ENCODE results near the gene FAM111A. TPM values are rescaled to one million over a fixed set of nuclear protein-coding genes. Genes with fewer than 3 reads are reported as not detected.
"Not testable (repeated sequence)": the region's sequence is repeated elsewhere in the genome, so short reads cannot be mapped to it uniquely, and the experiment has no call there.

The FAM111A gene
- polyA plus RNA-seq, 1 donor (not counting 4 experiments of a cell fraction or from before 2014, with no cell fraction given), result 21.0 TPM

DNA sequence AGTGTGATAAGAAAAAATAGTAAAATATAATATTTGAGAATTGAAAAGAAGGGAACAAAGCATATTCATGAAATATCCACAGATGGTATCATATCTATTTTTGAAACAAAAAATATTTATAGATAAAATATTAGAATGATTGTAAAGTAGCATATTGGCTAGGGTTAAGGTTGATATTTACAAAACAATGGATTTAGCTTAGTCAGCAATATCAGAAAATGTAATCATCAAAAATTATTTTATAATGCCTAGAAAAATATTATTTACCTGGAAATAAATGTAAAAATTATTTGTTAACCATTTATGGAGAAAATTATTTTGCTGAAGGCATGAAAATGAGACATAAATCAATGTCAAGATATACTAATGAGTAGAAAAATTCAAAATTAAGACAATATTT, 22.8 kb upstream of the FAM111A start:
- H3K9ac ChIP-seq (ENCODE audit: control insufficient read depth, extremely low read depth, insufficient read depth, low read length), result no peak overlapping the region
- no peak overlapping the region for H3K4me2 ChIP-seq (ENCODE audit: control insufficient read depth, extremely low read depth, insufficient read depth, low read depth, low read length)
- peaks cover 6% of the 10 kb centered on the region for H3K4me1 ChIP-seq (ENCODE audit: control insufficient read depth, extremely low read depth, insufficient read depth, low read length)
- H2AFZ ChIP-seq (ENCODE audit: control insufficient read depth, low read length), result no peak overlapping the region
- H3K27ac ChIP-seq (ENCODE audit: control insufficient read depth, insufficient read depth, low read length), result no peak overlapping the region
- FAIRE-seq, result no peak
- no peaks in the 10 kb centered on the region for H3K27me3 ChIP-seq (ENCODE audit: control insufficient read depth, extremely low read depth, insufficient read depth, low read length)
- H3K9me1 ChIP-seq (ENCODE audit: control insufficient read depth, extremely low read depth, insufficient read depth, low read length), result peaks cover 2% of the 10 kb centered on the region
- no peaks in the 10 kb centered on the region for H3K36me3 ChIP-seq (ENCODE audit: control insufficient read depth in 2 of 2, extremely low read depth in 1 of 2, insufficient read depth in 2 of 2, low read length in 2 of 2)
- H4K20me1 ChIP-seq (ENCODE audit: control insufficient read depth, extremely low read depth, insufficient read depth, low read length), result no peaks in the 10 kb centered on the region
- DNase-seq (ENCODE audit: low read depth, low spot score), result no peak
- no peaks in the 10 kb centered on the region for H3K9me3 ChIP-seq (ENCODE audit: control insufficient read depth, low read depth, low read length)
- no peak overlapping the region for H3K4me3 ChIP-seq (ENCODE audit: control insufficient read depth in 2 of 3, extremely low read depth in 1 of 3, insufficient read depth in 2 of 3, low read depth in 1 of 3, low read length in 3 of 3)
- TF ChIP-seq EZH2 (IDR thresholded peaks at IDR 0.05; ENCODE audit: low read length), result no peak
- TF ChIP-seq, protein P1, sequence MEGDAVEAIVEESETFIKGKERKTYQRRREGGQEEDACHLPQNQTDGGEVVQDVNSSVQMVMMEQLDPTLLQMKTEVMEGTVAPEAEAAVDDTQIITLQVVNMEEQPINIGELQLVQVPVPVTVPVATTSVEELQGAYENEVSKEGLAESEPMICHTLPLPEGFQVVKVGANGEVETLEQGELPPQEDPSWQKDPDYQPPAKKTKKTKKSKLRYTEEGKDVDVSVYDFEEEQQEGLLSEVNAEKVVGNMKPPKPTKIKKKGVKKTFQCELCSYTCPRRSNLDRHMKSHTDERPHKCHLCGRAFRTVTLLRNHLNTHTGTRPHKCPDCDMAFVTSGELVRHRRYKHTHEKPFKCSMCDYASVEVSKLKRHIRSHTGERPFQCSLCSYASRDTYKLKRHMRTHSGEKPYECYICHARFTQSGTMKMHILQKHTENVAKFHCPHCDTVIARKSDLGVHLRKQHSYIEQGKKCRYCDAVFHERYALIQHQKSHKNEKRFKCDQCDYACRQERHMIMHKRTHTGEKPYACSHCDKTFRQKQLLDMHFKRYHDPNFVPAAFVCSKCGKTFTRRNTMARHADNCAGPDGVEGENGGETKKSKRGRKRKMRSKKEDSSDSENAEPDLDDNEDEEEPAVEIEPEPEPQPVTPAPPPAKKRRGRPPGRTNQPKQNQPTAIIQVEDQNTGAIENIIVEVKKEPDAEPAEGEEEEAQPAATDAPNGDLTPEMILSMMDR (optimal IDR thresholded peaks at IDR 0.05 in 1 of 3, IDR thresholded peaks at IDR 0.05 in 1 of 3, conservative IDR thresholded peaks at IDR 0.05 in 1 of 3; ENCODE audit: extremely low read depth in 1 of 3, insufficient read depth in 2 of 3, low read length in 3 of 3), result no peak
- no peaks in the 10 kb centered on the region for H3K79me2 ChIP-seq (ENCODE audit: control insufficient read depth, insufficient read depth, low read length)
- dilution Hi-C loops (cut with MboI; ENCODE audit: extremely low pct_ligation_motif_present, low sequenced_read_pairs), result no loop called here

GRCh38 chr11:59135648-59136461, 6.8 kb upstream of the FAM111A start:
- Histone ChIP-seq H3K4me2 (ENCODE audit: control insufficient read depth, extremely low read depth, insufficient read depth, low read depth, low read length) (peak overlapping the region; percentile 42), H3K27ac (ENCODE audit: control insufficient read depth, insufficient read depth, low read length) (no peak overlapping the region), H3K9ac (ENCODE audit: control insufficient read depth, extremely low read depth, insufficient read depth, low read length) (no peak overlapping the region), H3K36me3 (ENCODE audit: control insufficient read depth in 2 of 2, extremely low read depth in 1 of 2, insufficient read depth in 2 of 2, low read length in 2 of 2) (peaks cover 0 to 6% of the 10 kb centered on the region in 2 experiments), H2AFZ (ENCODE audit: control insufficient read depth, low read length) (peak overlapping the region; percentile 75), H3K9me1 (ENCODE audit: control insufficient read depth, extremely low read depth, insufficient read depth, low read length) (no peaks in the 10 kb centered on the region), H3K79me2 (ENCODE audit: control insufficient read depth, insufficient read depth, low read length) (peaks cover under 1% of the 10 kb centered on the region), H3K4me3 (ENCODE audit: control insufficient read depth in 2 of 3, extremely low read depth in 1 of 3, insufficient read depth in 2 of 3, low read depth in 1 of 3, low read length in 3 of 3) (peak overlapping the region in 1 of 3 experiments; percentile 29), H3K9me3 (ENCODE audit: control insufficient read depth, low read depth, low read length) (no peaks in the 10 kb centered on the region), H3K27me3 (ENCODE audit: control insufficient read depth, extremely low read depth, insufficient read depth, low read length) (no peaks in the 10 kb centered on the region), H3K4me1 (ENCODE audit: control insufficient read depth, extremely low read depth, insufficient read depth, low read length) (no peaks in the 10 kb centered on the region), H4K20me1 (ENCODE audit: control insufficient read depth, extremely low read depth, insufficient read depth, low read length) (no peaks in the 10 kb centered on the region)
- FAIRE-seq, result peak; percentile 64
- dilution Hi-C loops (cut with MboI; ENCODE audit: extremely low pct_ligation_motif_present, low sequenced_read_pairs), result no loop called here
- no peak for TF ChIP-seq EZH2 (IDR thresholded peaks at IDR 0.05; ENCODE audit: low read length)
- TF ChIP-seq, protein P1 (optimal IDR thresholded peaks at IDR 0.05 in 1 of 3, IDR thresholded peaks at IDR 0.05 in 1 of 3, conservative IDR thresholded peaks at IDR 0.05 in 1 of 3; ENCODE audit: extremely low read depth in 1 of 3, insufficient read depth in 2 of 3, low read length in 3 of 3), result peak; percentile 97 to 99 (median 98)
- no peak for DNase-seq (ENCODE audit: low read depth, low spot score)

DNA sequence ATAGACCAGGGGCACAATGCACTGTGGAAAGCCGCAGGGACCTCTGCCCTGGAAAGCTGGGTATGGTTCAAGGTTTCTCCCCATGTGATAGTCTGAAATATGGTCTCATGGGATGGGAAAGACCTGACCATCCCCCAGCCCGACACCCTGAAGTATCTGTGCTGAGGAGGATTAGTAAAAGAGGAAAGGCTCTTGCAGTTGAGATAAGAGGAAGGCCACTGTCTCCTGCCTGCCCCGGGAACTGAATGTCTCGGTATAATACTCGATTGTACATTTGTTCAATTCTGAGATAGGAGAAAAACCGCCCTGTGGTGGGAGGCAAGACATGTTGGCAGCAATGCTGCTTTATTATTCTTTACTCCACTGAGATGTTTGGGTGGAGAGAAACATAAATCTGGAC, 6.1 kb upstream of the FAM111A start:
- H3K4me1 ChIP-seq (ENCODE audit: control insufficient read depth, extremely low read depth, insufficient read depth, low read length); dilution Hi-C loops (cut with MboI; ENCODE audit: extremely low pct_ligation_motif_present, low sequenced_read_pairs); H3K27ac ChIP-seq (ENCODE audit: control insufficient read depth, insufficient read depth, low read length); H3K9me3 ChIP-seq (ENCODE audit: control insufficient read depth, low read depth, low read length); DNase-seq (ENCODE audit: low read depth, low spot score); H3K4me3 ChIP-seq (ENCODE audit: control insufficient read depth in 2 of 3, extremely low read depth in 1 of 3, insufficient read depth in 2 of 3, low read depth in 1 of 3, low read length in 3 of 3); H3K36me3 ChIP-seq (ENCODE audit: control insufficient read depth in 2 of 2, extremely low read depth in 1 of 2, insufficient read depth in 2 of 2, low read length in 2 of 2); H3K4me2 ChIP-seq (ENCODE audit: control insufficient read depth, extremely low read depth, insufficient read depth, low read depth, low read length); H3K9ac ChIP-seq (ENCODE audit: control insufficient read depth, extremely low read depth, insufficient read depth, low read length); H3K27me3 ChIP-seq (ENCODE audit: control insufficient read depth, extremely low read depth, insufficient read depth, low read length); FAIRE-seq; H2AFZ ChIP-seq (ENCODE audit: control insufficient read depth, low read length); H3K79me2 ChIP-seq (ENCODE audit: control insufficient read depth, insufficient read depth, low read length); H4K20me1 ChIP-seq (ENCODE audit: control insufficient read depth, extremely low read depth, insufficient read depth, low read length); H3K9me1 ChIP-seq (ENCODE audit: control insufficient read depth, extremely low read depth, insufficient read depth, low read length): not testable (repeated sequence)
